GM23248 (cell line): ENCODE measurements around the gene CDK4.

Experiments
- EZH2 ChIP-seq: fragments of 200-600 bp; sonication (generic); IDR thresholded peaks from 2 replicates; pipeline ENCODE4 v1.6.1; 2018; ENCODE audit warnings: antibody characterized with exemption, mild to moderate bottlenecking; ENCODE audit not compliant: insufficient read depth, poor library complexity, severe bottlenecking
- EZH2phosphoT487 ChIP-seq: fragments of 200-600 bp; sonication (generic); IDR thresholded peaks from 2 replicates; pipeline ENCODE4 v1.6.1; 2018; ENCODE audit warnings: antibody characterized with exemption, moderate library complexity, mild to moderate bottlenecking, low read depth; ENCODE audit not compliant: insufficient read depth

- TF ChIP-seq EZH2 (no peak), EZH2phosphoT487 (no peak)
Observed at GRCh38 chr12:57730336-57731067, 21.6 kb downstream of the CDK4 start.
